RPMI8226 (cell line): Measurements from ENCODE around the gene PRR16.

Experiments
- DNase-seq: peaks from one replicate; pipeline ENCODE4 v3.0.0-alpha.2; 2015

PRR16 gene

DNA sequence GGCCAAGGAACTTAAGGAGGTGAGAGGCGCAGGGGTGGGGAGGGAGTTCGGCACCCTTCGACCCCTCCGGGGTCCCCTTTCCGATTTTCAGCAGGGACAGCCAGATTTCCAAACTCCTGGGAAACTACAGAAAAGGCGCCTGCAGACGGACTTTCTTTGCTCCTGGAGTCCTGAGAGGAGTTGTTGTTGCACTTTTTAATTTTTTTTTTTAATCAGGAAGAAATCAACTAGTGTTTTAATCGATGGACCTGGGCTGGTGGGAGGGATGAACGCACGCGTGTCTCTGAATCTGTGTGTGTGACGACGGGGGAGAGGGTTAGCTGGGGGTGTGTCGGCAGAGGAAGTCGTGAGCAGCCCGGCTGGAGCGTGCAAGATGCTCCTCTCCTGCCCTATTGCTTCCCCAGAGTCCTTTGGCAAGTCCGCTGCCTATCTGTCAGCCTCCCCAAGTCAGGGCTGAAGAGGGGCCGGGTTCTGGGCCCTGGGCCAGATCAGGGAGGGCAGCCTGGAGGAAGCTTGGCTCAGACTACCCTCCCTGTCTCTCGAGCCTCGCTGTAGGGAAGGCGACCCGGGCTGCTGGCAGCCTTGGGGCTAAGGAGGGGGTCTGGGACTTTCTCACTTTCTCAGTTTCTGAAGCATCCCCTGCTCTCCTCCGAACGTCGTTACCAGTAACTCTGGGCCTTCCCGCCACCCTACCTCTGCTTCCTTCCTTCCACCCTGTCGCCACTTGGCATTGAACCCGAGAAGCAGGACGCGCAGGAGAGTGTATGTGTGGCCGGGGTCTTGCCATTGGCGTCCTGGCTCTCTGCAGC, 731 bp downstream of the PRR16 start:
- DNase-seq = peak; percentile 21

DNA sequence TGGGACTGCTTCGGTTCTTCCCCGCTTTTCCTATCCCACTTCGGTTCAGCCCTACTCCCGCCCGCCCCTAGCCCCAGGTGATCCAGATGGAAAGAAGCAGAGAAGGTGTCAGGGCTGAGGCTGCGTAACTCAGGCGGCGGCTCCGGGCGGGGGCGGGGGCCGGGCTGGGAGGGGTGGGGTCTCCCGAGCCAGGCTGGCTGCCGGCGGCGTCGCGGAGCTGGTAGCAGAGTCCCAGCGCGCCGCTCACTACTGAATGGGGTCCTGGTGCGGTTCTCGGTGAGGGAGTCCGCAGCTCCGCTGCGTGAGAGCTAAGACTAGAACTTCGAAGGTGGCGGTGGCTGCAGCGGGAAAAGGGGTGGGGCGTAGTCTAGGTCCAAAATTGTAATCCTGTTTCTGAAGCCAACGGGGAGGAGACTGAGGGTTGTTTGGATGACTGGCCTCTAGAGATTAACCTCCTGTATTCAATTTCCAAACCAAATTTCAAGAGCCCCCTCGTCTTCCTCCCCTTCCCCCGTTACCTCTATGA, 1.4 kb downstream of the PRR16 start:
- DNase-seq = peak; percentile 5

DNA sequence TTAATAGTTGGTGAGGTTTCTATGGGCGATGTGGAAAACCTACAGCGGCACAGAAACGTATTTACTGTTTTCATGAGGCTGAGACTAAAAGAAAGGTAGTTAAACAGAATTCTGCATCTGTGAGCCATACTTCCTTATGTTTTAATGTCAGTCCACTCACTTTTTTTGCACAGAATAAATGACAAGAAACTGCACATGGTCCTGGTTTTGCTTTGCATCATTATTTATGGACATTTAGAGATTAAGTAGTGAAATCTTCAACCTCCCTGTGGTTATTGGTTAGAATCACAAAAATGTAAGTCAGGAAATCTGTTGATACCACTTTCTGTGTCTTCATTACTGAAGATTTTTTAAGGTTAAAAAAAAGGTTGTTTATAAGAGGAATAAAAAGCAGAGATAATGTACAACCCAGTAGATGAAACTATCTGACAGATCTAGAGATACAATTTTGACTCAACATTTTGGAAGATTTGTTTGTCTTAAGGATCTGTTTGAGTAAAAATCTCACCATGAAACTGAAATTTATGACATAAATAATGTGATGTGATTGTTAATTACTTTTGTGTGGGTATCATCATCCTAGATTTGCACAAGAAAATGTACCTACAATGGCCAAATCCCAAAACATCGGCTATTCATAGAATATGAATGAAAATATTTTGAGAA, 2.4 kb downstream of the PRR16 start:
- no peak for DNase-seq

DNA sequence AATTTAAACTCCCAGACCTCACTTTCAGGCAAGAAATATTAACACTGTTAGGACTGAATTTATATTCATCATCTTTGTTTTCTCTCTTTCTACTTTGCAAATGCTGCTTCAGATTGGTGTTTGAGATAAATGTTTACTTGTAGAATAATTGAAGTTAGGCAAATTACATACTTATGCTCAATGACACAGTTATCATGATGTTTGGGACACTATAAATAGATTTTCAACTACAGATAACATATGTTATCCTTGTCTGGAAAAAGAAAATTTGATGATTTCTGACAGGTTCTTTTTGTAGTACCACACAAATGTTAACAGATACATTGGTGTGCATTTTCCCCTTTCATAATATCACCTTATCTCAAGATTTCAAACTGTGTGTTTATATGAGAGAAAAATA, 7.9 kb downstream of the PRR16 start:
- no peak for DNase-seq

DNA sequence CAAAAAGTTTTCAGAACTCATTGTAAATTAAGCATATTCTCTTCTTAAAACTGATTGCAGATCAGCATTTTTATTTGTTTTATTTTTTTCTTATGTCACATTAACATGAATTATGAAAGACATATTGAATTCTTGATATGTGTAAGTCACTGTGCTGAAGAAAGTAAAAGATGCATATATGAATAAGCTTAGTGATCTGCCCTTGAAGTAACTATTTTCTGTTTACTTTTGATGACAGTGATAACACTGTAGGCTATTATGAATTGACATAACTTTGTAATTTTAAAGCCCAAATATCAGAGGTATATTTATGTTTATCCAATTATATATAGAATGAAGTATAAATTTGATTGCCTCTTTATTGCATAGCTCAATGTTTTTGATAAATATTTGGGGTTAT, 8.8 kb downstream of the PRR16 start:
- DNase-seq = no peak

DNA sequence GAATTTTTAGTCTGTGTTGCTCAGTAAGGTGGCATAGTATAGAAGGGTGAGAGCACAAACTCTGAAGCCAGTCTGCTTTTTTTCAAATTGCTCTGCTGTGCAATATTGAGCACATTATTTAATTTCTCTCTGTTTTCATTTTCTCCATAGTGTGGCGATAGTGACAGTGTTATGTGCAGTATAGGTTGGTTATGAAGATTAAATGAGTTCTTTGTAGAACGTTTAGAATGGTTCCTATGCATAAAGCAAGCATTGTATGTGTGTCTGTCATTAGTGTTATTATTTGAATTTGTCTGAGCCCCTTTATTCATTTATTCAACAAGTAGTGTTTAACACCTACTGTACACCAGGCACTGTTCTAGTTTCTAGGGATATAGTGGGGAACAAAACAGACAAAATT, 9.2 kb downstream of the PRR16 start:
- no peak for DNase-seq

DNA sequence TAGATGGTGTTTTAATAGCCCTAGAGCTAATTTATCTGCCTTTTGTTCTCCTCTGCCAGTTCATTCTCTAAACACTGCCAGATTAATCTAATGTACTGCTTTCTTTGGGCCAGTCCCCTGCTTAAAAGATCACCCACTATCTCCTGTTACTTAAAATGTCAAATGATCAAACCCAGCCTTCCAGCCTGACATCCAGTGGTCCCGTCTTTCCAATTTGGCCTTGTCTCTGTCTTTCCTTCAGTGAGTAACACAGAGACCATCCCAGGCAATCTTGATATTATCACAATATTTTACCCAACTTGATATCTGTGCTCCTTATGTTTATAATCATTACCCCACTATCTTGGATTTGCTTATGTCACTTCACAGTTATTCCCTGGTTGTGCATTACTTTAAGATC, 12.0 kb downstream of the PRR16 start:
- DNase-seq = no peak

DNA sequence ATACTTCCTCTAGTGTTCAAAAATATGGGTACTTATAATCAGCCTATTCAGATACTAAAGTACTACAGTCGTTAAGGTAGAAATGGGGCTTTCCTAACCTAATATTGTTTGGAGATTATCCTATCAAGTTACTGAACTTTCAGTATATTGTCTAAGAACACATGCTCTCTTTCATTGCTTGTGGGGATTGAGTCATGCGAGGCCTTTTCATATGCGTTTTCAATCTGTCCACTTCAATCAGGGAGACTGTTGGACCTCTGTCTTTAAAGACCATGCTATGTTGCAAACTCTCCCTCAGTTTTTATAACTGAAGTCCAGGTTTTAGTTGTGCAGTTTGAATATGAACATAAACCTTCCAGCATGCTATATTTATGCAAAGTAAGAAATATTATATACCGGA, 15.0 kb downstream of the PRR16 start:
- DNase-seq = no peak

DNA sequence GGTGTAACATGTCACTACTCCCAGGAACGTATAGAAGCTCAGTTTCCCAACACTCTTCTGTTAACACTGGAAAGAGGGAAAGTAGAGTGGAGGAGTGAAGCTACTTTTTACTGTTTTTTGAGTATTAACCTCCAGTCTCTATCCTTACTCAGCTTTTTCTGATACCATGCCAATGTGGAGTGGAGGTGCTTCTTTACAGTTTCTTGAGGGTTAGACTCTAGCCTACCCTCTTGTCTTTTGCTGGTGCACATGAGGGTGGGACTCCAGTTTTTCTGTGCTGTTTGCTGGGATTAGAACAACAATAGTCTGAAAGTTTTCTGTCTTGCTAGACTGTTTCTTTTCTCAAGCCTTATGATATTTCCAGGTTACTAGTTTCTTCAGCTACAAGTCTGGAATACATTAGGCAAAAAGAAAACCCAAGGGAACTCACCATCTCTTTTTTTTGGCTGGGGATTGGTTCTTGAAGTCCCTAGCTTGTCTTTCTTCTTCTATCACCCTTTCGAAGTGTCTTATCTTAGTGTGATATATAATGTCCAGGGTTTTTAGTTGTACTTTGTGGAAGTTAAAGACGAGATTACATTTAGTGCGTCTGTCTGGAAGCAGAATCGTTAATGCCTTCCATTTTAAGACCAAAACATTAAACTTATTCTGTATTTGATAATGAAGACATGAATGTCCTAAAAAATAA, 35.9 kb downstream of the PRR16 start:
- no peak for DNase-seq

DNA sequence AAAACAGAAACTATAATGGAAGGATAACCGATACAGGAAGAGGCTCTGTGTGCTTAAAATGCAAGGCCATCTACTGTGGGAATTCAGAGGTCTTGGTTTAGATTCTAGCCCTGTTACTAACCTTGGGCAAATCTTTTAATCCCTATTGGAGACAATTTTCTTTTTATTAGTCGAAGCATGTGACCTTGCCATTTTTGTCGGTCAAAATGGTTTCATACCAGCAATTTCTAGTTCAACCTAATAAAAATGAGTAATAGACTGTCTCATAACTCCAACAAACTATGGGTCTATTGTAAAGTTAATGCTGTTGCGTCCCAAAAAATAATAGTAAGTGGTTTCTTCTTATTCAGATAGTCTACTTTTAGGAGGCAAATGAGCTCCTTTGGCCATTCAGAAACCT, 38.4 kb downstream of the PRR16 start:
- DNase-seq = no peak

DNA sequence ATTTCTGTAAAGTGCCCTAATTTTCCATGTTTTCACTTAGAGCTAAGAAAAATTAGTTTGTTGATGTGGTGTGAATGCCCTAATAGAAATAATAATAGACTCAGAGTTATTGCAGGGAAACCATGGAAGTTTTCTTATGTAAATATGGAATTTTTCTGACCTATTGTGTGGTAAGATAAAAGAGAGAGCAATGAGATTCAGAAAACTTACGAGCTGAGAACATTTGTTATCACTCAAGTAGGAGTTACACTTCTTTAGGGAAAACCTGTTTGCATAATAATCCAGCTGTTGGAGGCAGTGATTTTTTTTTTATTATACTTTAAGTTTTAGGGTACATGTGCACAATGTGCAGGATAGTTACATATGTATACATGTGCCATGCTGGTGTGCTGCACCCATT, 39.2 kb downstream of the PRR16 start:
- DNase-seq = no peak

DNA sequence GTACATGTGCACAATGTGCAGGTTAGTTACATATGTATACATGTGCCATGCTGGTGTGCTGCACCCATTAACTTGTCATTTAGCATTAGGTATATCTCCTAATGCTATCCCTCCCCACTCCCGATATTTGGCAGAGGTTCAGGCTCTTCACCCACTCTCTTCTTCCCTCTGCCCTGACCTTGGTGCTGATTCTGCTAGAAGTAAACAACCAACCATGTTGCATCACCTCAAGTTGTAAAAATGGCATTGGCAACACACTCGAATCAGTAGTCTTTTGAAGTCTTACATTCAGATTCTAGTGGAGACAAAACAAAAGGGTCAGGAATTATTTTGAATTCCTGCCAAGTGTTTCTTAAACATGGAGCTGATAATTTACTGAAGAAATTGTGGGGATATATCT, 40.0 kb downstream of the PRR16 start:
- DNase-seq = no peak

DNA sequence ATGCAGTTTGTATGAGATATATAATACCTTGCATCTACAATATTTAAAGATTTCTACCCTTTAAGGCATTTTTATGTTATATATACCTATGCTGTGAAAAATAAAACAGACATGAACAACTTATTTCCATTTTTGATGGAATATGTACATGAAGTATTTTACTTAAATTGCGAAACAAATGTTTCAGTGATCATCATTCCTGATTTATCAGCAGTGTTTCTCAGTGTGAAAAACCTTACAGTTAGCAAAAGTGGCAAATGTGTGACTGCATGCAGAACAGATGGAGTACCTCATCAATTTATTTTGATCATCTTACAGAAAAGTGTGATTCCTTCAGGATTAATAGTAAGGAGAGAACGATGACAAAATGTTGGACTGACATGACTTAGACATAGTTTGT, 43.1 kb downstream of the PRR16 start:
- DNase-seq = no peak

DNA sequence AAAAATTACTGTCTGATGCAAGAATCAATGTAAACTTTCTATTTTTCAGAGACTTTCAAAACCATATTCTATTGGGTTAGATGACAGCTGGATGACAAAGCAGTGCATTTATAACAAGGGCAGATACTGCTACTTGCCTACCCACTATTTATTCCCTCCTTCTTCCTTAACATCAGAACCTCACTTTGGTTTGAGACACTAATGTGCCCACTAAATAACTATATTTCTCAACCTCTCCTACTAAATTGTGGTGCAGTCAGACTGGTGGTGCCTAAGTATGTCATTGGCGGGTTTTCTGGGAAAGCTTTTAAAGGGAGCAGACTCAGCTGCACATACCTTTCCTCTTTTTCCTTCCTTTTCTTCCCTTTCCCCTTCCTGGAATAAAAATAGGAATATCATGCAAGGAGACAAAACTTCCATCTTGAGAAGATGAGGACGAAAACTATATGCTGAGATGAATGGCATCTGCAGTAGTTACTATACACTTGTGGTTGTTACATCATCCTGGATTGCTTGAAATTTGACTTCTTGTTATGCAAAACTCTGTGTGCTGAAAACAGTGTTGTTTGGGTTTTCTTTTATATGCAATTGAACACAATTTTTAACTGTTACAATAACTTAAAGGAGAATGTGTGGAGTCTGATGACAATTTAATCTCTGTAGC, 43.8 kb downstream of the PRR16 start:
- no peak for DNase-seq

DNA sequence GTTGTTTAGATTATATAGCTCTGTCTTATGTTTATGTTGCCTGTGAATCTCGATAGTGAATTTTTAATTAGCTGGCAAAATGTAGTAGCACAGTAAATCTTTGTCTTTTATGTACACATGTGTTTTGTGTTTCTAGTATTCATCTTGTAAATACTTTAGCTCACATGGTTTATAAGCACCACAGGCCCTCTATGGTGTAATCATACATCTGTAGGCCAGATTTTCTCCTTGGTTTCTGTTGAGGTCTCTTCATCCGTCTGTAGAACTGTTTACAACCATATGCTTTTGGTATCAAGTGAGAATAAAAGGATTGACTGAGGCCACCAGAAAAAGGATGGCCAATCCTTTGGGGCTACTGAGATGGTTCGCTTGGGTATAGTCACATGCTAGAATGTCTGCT, 45.0 kb downstream of the PRR16 start:
- DNase-seq = no peak

DNA sequence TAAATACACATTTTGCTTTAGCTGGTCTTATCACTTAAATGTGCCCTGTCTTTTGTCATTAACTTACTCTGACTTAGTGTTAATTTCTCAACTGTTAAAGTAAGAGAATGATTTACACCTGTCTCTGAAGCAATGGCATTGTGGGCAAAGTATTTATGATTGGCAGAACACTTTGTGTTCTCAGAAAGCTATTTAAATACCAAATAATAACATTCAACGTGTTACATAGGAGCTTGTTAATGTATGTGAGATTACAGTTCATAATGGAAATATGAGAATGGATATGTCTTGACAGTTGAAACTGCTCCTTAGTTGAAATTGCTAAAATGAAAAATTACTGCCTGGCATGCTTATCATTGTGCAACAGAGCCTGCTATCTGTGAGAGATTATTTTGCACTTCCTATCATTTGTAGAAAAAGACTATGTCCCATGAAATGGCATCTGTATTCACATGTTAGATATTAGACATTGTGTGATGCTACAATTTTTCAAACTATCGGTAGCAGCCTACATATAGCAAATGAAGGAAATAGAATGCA, 46.1 kb downstream of the PRR16 start:
- no peak for DNase-seq

DNA sequence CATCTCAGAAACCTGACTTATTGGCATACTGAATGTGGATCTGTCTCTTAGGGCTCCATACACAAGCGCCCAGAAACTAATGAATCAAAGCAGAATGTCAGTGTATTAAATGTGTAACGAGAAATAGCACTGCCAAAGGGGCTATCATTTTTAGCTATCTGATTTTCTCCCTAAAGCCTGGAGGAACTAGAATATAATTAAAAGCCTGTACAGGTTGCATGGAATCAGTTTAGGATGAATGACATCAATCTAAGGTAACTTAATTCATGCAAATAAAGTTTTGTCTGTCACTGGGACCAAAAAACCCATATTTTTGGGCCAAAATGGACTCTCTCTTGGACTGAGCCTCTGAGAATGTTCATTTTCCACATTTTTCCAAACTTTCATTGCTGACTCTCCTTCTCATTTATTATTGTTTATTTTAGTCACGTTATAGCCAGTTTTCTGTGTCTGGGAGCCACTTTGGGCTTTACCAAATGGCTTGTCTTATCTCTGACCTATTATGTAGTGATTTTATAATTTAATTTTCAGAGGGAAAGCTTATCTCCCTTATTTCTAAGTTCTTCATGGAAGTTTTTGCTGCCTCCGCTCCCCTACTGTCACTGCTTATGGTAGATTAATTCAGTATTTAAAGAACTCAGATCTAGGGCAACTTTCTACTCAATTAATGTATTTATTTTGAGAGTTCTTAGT, 47.0 kb downstream of the PRR16 start:
- DNase-seq = no peak

DNA sequence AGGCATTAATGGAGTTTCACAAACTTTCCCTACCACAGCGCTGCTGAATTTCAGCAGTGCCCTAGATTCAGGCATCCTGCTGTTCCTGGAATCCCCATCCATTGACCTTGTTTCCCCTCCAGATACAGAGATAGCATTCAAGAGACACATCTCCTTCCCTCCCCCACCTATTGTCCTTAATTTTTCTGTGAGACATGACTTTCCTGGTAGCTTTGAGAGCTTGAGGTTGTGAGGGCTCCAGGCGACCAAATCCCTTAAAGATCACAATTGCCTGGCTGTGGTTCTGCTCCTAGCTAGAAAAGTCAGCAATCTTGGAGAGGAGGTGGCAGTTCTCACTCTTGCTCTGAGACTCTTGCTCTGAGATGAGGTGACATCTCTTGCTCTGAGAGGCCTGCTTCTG, 48.0 kb downstream of the PRR16 start:
- DNase-seq = no peak

DNA sequence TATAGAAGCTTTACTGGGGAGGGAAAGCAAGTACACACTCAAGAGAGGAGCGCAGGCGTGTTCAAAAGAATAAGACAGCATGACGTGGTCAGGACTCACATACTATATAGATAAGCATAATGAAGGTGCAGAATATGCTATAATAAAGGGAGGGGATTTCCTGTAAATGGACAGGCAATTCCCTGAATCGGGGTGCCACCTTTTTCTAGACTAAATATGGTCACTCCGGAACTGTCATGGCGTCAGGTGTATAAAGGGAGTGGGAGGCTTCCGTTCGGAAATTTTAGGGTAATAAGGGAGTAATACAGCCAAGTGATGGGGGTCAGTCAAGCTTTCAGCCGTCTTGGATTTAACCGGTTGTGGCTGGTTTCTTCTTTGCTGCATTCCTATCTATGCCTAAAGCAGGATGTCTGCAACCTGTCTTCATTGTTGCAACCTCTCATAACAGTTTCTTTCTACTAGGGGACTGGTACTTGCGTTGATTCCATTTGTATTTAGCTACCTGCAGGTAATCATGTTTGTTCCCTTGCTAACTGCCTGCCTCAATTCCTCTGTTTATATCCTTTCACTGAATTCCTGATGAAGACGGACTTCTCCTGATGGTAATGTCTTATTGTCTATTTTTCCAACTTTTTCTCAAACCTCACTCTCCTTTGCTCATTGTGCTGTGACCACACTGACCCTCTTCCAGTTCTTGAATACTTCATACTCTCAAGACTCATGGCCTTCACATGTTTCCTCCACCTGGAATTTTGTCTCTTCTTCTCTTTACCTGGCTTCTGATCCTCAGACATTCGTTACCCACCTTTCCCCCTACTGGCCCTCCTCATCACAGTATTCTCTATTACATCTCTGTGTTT, 48.9 kb downstream of the PRR16 start:
- DNase-seq = no peak

DNA sequence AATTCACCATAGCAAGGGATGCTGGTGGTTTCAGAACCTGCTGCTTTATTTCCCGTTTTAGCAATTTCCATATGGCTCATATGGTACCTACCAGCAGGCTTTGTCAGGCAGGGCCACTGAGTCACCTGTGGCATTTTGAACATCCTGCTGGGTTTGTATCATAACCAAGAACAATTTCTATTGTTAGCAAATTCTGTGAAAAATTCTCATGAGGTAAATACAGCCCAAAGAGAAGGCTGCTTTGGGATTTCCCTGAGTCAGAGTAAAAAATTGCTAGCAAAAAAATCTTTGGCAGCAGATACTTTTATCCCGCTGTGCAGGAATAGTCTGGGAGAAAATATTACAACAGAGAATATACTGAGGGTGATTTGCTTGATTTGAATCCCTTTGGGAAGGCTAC, 52.7 kb downstream of the PRR16 start:
- DNase-seq = no peak

DNA sequence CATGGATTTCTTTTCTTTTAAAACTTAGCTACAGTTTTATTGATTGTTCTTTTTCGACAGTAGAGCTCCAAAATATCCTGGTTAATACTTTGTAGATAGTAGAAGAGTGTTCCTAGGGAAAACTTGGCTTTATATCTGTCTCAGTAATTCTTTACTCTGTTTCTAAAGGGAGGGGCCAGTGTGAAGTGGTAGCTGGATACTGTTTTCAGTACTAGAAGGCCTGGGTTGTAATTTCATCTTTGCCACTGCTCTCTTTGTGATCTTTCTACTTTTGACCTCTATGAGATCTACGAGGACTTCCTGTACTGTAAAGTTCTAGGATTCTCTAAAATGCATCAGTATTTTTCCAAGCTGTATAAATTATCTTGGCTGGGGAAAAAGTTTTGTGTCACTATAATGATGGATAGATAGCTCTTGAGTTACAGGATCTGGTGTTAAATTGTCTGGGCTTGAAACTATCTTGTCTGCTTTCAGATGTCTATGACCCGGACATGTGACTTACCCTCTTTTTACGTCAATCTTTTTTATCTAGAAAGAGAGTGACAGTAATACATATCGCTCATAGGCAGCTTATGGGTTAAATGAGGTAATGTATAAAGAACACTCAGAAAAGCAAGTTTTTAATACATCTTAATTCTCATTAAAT, 53.6 kb downstream of the PRR16 start:
- DNase-seq = no peak
